ENCODE data around the gene RNF166.

The RNF166 gene

DNA sequence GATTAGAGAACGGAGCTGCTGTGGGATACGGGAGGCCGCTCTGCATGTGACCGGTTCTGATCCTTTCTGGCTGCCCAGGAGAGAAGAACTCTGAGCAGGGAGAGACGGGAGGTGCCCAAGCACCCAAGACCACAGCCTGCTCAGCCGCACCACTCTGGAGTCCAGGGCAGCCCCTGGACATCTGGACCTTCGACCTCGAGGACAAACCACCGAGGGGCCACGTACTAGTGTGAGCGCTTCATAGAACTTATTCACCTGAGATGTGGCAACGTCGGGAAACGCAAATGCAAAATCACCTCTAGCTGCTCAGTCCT, 5.9 kb downstream of the RNF166 start:
- no peak overlapping the region; the same call in 1 of the 2 replicates for H3K4me3 ChIP-seq (ENCODE audit: low read length)
- TF ChIP-seq ZNF274 (IDR thresholded peaks at IDR 0.05; ENCODE audit: low read depth, low read length): no peak

- no peak overlapping the region for H3K4me3 ChIP-seq (ENCODE audit: low read length)
- TF ChIP-seq ZNF274 (IDR thresholded peaks at IDR 0.05; ENCODE audit: low read depth, low read length): no peak
These were observed 7.0 kb downstream of the RNF166 start for GRCh38 chr16:88699180-88699579.

DNA sequence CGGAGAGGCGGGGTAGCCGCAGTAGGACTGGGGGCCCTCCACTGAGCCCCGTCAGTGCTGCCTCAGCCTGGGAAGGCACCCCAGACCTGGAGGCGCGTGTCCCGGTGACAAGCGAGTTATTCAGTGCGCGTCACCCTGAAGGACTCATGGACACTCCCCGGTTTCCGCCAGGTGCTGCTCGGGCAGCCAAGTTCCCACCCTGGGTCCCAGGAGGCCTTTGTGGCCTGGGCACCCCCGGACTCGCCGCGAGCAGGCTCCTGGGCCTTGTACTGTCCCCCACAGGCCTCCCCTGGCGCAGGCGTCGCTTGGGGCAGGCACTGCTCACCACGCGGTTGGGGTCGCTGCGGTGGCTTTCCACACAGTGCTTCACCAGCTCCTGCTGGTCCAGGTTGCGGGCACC, 7.6 kb downstream of the RNF166 start:
- H3K4me3 ChIP-seq (ENCODE audit: low read length): no peak overlapping the region
- TF ChIP-seq ZNF274 (IDR thresholded peaks at IDR 0.05; ENCODE audit: low read depth, low read length): no peak

GRCh38 chr16:88697831-88698615, 8.2 kb downstream of the RNF166 start:
- H3K4me3 ChIP-seq (ENCODE audit: low read length): no peak overlapping the region
- TF ChIP-seq ZNF274 (IDR thresholded peaks at IDR 0.05; ENCODE audit: low read depth, low read length): no peak

- no peak overlapping the region for H3K4me3 ChIP-seq (ENCODE audit: low read length)
These were observed 8.9 kb downstream of the RNF166 start for GRCh38 chr16:88697116-88697830.

DNA sequence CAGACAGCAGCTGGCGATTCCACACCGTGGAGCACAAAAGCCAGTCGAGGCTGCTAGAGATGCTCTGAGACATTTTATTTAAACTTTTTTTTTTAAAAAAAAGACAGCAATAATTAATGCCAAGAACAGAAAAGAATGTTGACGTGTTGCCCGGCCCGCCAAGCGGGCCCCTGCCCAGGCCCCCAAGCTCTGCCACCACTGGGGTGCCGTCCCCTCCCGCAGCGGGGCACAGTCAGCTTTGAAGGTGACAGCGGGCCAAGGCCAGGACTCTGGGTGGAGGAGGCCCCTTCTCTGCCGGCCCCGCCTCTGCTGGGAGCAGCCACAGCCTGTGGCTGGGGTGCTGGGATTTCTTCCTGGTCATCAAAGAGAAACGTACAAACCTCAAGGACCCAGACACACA, 9.8 kb downstream of the RNF166 start:
- H3K4me3 ChIP-seq (ENCODE audit: low read length): no peak overlapping the region
- TF ChIP-seq ZNF274 (IDR thresholded peaks at IDR 0.05; ENCODE audit: low read depth, low read length): no peak

More at GRCh38 chr16:88697116-88697830, 8.9 kb downstream of the RNF166 start:
- TF ChIP-seq ZNF274 (IDR thresholded peaks at IDR 0.05; ENCODE audit: low read depth, low read length): no peak

GRCh38 chr16:88695753-88696152, 10.5 kb downstream of the RNF166 start:
- H3K4me3 ChIP-seq (ENCODE audit: low read length): no peak overlapping the region
- no peak for TF ChIP-seq ZNF274 (IDR thresholded peaks at IDR 0.05; ENCODE audit: low read depth, low read length)

DNA sequence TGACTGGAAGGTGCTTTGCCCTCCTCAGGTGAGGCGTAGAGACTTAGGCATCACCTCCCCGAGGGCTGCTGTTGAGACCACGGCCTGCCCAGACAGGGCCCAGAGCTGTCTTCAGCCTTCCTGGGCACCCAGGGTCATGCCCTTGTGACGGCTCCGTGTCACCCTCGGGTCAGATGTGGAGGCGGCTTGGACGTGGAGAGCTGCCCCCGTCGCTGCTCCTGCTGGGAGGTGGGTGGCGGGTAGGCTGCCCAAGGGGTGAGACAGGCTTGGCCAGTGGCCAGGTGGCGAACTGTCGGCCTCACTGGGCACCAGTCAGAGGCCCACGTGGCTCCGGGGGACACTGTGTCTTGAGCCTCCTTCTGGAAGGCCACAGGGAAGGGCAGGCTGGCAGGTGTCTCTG, 11.0 kb downstream of the RNF166 start:
- no peak overlapping the region for H3K4me3 ChIP-seq (ENCODE audit: low read length)
- no peak for TF ChIP-seq ZNF274 (IDR thresholded peaks at IDR 0.05; ENCODE audit: low read depth, low read length)

DNA sequence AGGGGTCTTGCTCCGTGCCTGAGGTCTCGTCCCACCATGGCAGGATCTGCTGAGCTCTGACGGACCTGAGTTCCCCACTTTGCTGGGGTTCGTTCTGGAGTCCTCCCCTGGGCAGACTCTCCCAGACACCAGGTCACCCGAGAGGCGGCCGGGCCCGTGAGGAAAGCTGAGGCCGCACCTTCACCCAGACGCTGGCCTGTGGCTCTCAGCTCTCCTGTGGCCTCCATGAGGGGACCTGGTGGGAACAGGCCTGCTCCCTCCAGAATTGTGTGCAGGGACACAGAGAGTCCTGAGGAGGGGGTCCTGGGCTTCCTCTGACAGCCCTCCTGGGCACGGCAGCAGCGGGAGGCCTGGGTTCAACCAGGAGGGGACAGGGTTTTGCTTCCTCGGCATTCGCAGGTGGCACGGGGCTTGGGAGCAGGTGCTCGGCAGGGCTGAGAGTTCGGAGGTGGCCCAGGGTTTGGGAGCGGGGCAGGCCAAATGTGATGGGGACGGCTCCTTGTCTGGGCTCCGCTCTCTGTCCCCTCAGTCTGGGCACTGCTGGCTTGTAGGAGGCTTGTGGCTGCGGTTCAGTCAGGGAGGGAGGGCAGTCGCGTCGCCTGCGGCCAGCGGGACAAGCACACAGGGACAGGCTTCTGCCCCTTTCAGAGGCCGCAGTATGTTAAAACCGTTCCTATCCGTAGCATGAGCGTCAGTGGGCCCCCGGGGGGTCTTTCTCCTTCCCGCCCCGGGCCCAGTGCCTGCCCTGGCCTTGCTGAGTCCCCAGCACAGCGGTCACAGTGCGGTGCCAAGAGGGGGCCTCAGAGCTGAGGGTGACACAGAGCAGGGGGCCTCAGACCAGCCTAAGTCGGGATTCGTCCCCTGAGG, 11.8 kb downstream of the RNF166 start:
- no peak for TF ChIP-seq ZNF274 (IDR thresholded peaks at IDR 0.05; ENCODE audit: low read depth, low read length)
- H3K4me3 ChIP-seq (ENCODE audit: low read length): no peak overlapping the region

GRCh38 chr16:88693420-88694177, 12.6 kb downstream of the RNF166 start:
- no peak for TF ChIP-seq ZNF274 (IDR thresholded peaks at IDR 0.05; ENCODE audit: low read depth, low read length)
- no peak overlapping the region for H3K4me3 ChIP-seq (ENCODE audit: low read length)

DNA sequence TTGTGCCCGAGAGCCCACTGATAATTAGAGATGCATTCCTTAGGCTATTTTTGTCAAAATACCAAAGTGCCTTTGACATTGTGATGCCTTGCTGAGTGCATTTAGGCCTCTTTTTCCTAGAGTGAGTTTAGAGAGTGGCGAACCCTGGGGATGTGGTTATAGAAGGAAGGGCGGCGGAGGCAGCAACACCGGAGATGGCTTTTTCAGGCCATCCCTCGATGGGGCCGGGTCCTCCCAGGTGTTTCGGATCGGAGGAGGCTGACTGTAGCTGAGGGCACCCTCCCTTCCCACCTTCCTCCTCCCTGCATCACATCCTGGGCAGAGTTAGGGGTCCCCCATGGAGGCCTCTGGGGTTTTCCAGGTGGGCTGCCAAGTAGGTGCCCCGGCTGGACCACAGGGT, 13.3 kb downstream of the RNF166 start:
- TF ChIP-seq ZNF274 (IDR thresholded peaks at IDR 0.05; ENCODE audit: low read depth, low read length): no peak
- H3K4me3 ChIP-seq (ENCODE audit: low read length): no peak overlapping the region

DNA sequence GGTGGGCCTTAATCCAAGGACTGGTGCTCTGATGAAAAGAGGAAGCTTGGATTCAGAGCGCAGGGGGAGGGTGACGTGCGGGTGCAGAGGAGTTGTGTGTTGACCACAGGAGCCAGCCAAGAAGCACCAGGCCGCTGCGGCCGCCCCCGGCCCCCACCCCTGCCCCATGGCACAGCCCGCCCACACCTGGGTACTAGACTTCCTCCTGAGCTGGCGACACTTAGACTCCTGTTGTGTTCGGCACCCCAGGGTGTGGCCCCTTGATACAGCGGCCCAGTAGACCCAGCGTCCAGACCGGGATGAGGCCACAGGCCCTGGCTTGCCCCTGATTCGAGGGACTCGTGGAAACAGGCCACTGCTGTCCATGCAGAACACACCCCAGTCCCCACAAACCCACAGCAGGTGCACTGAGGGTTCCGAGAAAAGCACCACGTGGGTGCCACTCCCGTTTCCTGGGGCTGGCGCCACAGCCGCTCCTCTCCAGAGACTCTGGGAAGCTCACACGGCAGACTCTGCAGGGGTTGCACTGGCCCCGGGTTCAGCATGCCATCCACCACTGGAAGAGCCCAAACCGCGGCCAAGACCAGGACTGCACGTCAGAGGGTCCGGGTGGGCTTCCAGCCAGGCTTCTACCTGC, 14.2 kb downstream of the RNF166 start:
- no peak overlapping the region for H3K4me3 ChIP-seq (ENCODE audit: low read length)
- no peak for TF ChIP-seq ZNF274 (IDR thresholded peaks at IDR 0.05; ENCODE audit: low read depth, low read length)

GRCh38 chr16:88691129-88691813, 14.9 kb downstream of the RNF166 start:
- no peak overlapping the region for H3K4me3 ChIP-seq (ENCODE audit: low read length)
- no peak for TF ChIP-seq ZNF274 (IDR thresholded peaks at IDR 0.05; ENCODE audit: low read depth, low read length)

All from GM08714 (cell line).